SU-DHL-6 (cell line): ENCODE results near the gene GFRA4.

Experiments used
- H2AFZ ChIP-seq: fragments of 200-600 bp; sonication (generic); 2 replicates; pipeline ENCODE4 v1.6.1; 2014; ENCODE audit warnings: low read depth, mild to moderate bottlenecking, moderate library complexity, mixed read lengths, antibody characterized with exemption, low read length; ENCODE audit not compliant: severe bottlenecking
- H3F3A ChIP-seq: fragments of 200-600 bp; shearing (Covaris generic); 2 replicates; pipeline ENCODE4 v1.6.0; 2016; ENCODE audit warnings: antibody characterized with exemption, mild to moderate bottlenecking; ENCODE audit not compliant: insufficient read depth
- H3K27ac ChIP-seq: fragments of 200-600 bp; sonication (generic); 2 replicates; pipeline ENCODE4 v1.5.1; 2016; ENCODE audit warnings: low read depth, mild to moderate bottlenecking, low read length, moderate library complexity, mixed read lengths
- H3K27me3 ChIP-seq: fragments of 200-600 bp; sonication (generic), shearing (Covaris generic); 2 replicates; pipeline ENCODE4 v1.6.0; 2014; ENCODE audit warnings: mild to moderate bottlenecking, low read length
- H3K36me3 ChIP-seq: fragments of 200-600 bp; sonication (generic); 2 replicates; pipeline ENCODE4 v1.6.1; 2014; ENCODE audit warnings: mild to moderate bottlenecking, low read length, mixed read lengths
- H3K4me2 ChIP-seq: fragments of 300-600, 200-600 bp; shearing (Covaris generic), sonication (generic); 2 replicates; pipeline ENCODE4 v1.6.0; 2014; ENCODE audit warnings: low read length, low read depth, mild to moderate bottlenecking; ENCODE audit not compliant: poor library complexity, severe bottlenecking
- H3K4me3 ChIP-seq: fragments of 200-600 bp; sonication (generic); 2 replicates; pipeline ENCODE4 v1.5.1; 2014; ENCODE audit warnings: antibody characterized with exemption, low read length, mild to moderate bottlenecking, mixed read lengths; ENCODE audit not compliant: insufficient read depth, poor library complexity, severe bottlenecking
- H3K79me2 ChIP-seq: fragments of 200-600 bp; sonication (generic); 2 replicates; pipeline ENCODE4 v1.6.1; 2014; ENCODE audit warnings: mild to moderate bottlenecking, low read length, moderate library complexity; ENCODE audit not compliant: insufficient read depth
- H3K9ac ChIP-seq: fragments of 200-600 bp; sonication (generic); 2 replicates; pipeline ENCODE4 v1.7.0; 2014; ENCODE audit warnings: mild to moderate bottlenecking, low read length
- H3K9me2 ChIP-seq: fragments of 200-600 bp; sonication (generic); replicated peaks from 2 replicates; pipeline ENCODE4 v1.6.1; 2014; ENCODE audit warnings: low read length; ENCODE audit not compliant: insufficient read depth
- H3K9me3 ChIP-seq: fragments of 200-600 bp; sonication (generic); 2 replicates; pipeline ENCODE4 v1.6.1; 2014; ENCODE audit warnings: low read length, mixed read lengths; ENCODE audit not compliant: insufficient read depth
- H4K20me1 ChIP-seq: fragments of 200-600 bp; sonication (generic); 2 replicates; pipeline ENCODE4 v1.6.1; 2014; ENCODE audit warnings: low read depth, mild to moderate bottlenecking, antibody characterized with exemption, low read length, moderate library complexity, mixed read lengths
- CTCF ChIP-seq: fragments of 200-600 bp; sonication (generic); IDR thresholded peaks from one replicate; pipeline ENCODE4 v1.5.1; 2017; ENCODE audit warnings: antibody characterized with exemption, mild to moderate bottlenecking, low read length, moderate library complexity; ENCODE audit not compliant: insufficient read depth, poor library complexity, severe bottlenecking
- EZH2phosphoT487 ChIP-seq: fragments of 200-600 bp; sonication (generic), shearing (Covaris generic); conservative IDR thresholded peaks from 2 replicates; pipeline ENCODE4 v1.6.1; 2018; ENCODE audit warnings: mild to moderate bottlenecking, antibody characterized with exemption, low read length, moderate library complexity, mixed read lengths

GFRA4 gene

GRCh38 chr20:3670945-3671344, 7.7 kb upstream of the GFRA4 start:
- Histone ChIP-seq H3K4me2 (no peak overlapping the region), H4K20me1 (no peaks in the 10 kb centered on the region), H3K79me2 (no peaks in the 10 kb centered on the region), H3K9ac (no peak overlapping the region), H3K36me3 (no peaks in the 10 kb centered on the region), H3F3A (no peaks in the 10 kb centered on the region), H3K9me2 (no peaks in the 10 kb centered on the region), H3K27ac (no peak overlapping the region), H3K4me3 (no peak overlapping the region), H3K9me3 (no peaks in the 10 kb centered on the region), H3K27me3 (no peaks in the 10 kb centered on the region), H2AFZ (no peak overlapping the region)
- TF ChIP-seq CTCF (no peak), EZH2phosphoT487 (no peak)

GRCh38 chr20:3670511-3670910, 7.3 kb upstream of the GFRA4 start:
- no peak overlapping the region for H3K4me3 ChIP-seq
- no peak overlapping the region for H3K27ac ChIP-seq
- H2AFZ ChIP-seq: no peak overlapping the region
- no peaks in the 10 kb centered on the region for H3K9me2 ChIP-seq
- no peaks in the 10 kb centered on the region for H3K79me2 ChIP-seq
- no peak overlapping the region for H3K9ac ChIP-seq
- no peaks in the 10 kb centered on the region for H3F3A ChIP-seq
- TF ChIP-seq CTCF (no peak), EZH2phosphoT487 (no peak)
- no peaks in the 10 kb centered on the region for H3K9me3 ChIP-seq
- no peak overlapping the region for H3K4me2 ChIP-seq
- H4K20me1 ChIP-seq: no peaks in the 10 kb centered on the region
- H3K36me3 ChIP-seq: no peaks in the 10 kb centered on the region
- H3K27me3 ChIP-seq: no peaks in the 10 kb centered on the region

- TF ChIP-seq CTCF (no peak), EZH2phosphoT487 (no peak)
- Histone ChIP-seq H3K9ac (no peak overlapping the region), H3K27me3 (no peaks in the 10 kb centered on the region)
These were observed 6.6 kb upstream of the GFRA4 start for GRCh38 chr20:3669710-3670367.

More at GRCh38 chr20:3669710-3670367, 6.6 kb upstream of the GFRA4 start:
- Histone ChIP-seq H2AFZ (no peak overlapping the region), H4K20me1 (no peaks in the 10 kb centered on the region), H3F3A (no peaks in the 10 kb centered on the region), H3K4me2 (no peak overlapping the region), H3K27ac (no peak overlapping the region), H3K9me3 (no peaks in the 10 kb centered on the region), H3K79me2 (no peaks in the 10 kb centered on the region), H3K36me3 (no peaks in the 10 kb centered on the region), H3K9me2 (no peaks in the 10 kb centered on the region), H3K4me3 (no peak overlapping the region)
